OCI-M2 (cell line): ENCODE data around the gene ACO2.
"Not testable (repeated sequence)": the region's sequence is repeated elsewhere in the genome, so short reads cannot be mapped to it uniquely, and the experiment has no call there.

ENCODE experiments used
- DNase-seq: peaks from one replicate; lab custom pipeline; 2025; ENCODE audit not compliant: unreplicated experiment; lab: John Stamatoyannopoulos, UW

ACO2 gene

GRCh38 chr22:41447435-41448188 is 21.3 kb upstream of the ACO2 start:
- DNase-seq = peak; percentile 30

- peak; percentile 72 for DNase-seq
These were observed 20.6 kb upstream of the ACO2 start for GRCh38 chr22:41448189-41448808.

- no peak for DNase-seq
These were observed 10.7 kb upstream of the ACO2 start for GRCh38 chr22:41458161-41458728.

GRCh38 chr22:41459431-41459830 is 9.5 kb upstream of the ACO2 start:
- no peak for DNase-seq

GRCh38 chr22:41460071-41460470 is 8.8 kb upstream of the ACO2 start:
- not testable (repeated sequence) for DNase-seq

GRCh38 chr22:41461901-41462300 is 7.0 kb upstream of the ACO2 start:
- DNase-seq = no peak

GRCh38 chr22:41469218-41469851 is 418 bp downstream of the ACO2 start:
- no peak for DNase-seq

- DNase-seq = no peak
These were observed 2.0 kb downstream of the ACO2 start for GRCh38 chr22:41470886-41471285.

GRCh38 chr22:41471568-41471967 is 2.7 kb downstream of the ACO2 start:
- DNase-seq = no peak

GRCh38 chr22:41474872-41475451 is 6.0 kb downstream of the ACO2 start:
- DNase-seq = no peak

- DNase-seq = no peak
These were observed 9.6 kb downstream of the ACO2 start for GRCh38 chr22:41478473-41478872.

- DNase-seq = no peak
These were observed 10.1 kb downstream of the ACO2 start for GRCh38 chr22:41478891-41479521.

- no peak for DNase-seq
These were observed 10.9 kb downstream of the ACO2 start for GRCh38 chr22:41479671-41480396.

- no peak for DNase-seq
These were observed 11.4 kb downstream of the ACO2 start for GRCh38 chr22:41480397-41480735.

- DNase-seq = no peak
These were observed 12.4 kb downstream of the ACO2 start for GRCh38 chr22:41481131-41481830.

- DNase-seq = no peak
These were observed 13.0 kb downstream of the ACO2 start for GRCh38 chr22:41481925-41482318.

- no peak for DNase-seq
These were observed 13.5 kb downstream of the ACO2 start for GRCh38 chr22:41482319-41482935.

GRCh38 chr22:41485033-41485432 is 16.1 kb downstream of the ACO2 start:
- DNase-seq = no peak
